Activated CD4-positive, alpha-beta memory T cell treated with anti-CD3 and anti-CD28 coated beads, Interleukin-2, amount 10 ng/mL, durations not matched to agents 7 days and 5 days (primary cell): ENCODE data around the gene PTPN23. TPM values are rescaled to one million over a fixed set of nuclear protein-coding genes. Genes with fewer than 3 reads are reported as not detected.

ENCODE experiments used
- CTCF ChIA-PET: fragments of 350-600 bp; sonication (Branson Sonifier 250); formaldehyde crosslinking; loops from one replicate; lab custom pipeline; 2021; ENCODE audit warnings: antibody characterized with exemption, inconsistent platforms; lab: Charles Lee
- POLR2A ChIA-PET: fragments of 350-600 bp; sonication (Branson Sonifier 250); formaldehyde crosslinking; loops from one replicate; lab custom pipeline; 2021; ENCODE audit warnings: antibody characterized with exemption; lab: Charles Lee
- DNase-seq: peaks from one replicate; pipeline ENCODE4 v3.0.0-alpha.2; 2020
- H3K27ac Mint-ChIP-seq: one replicate; pipeline ENCODE4 v1.8.0; 2021; ENCODE audit warnings: mild to moderate bottlenecking, mixed read lengths
- H3K27me3 Mint-ChIP-seq: one replicate; pipeline ENCODE4 v1.8.0; 2021; ENCODE audit warnings: mixed read lengths
- H3K36me3 Mint-ChIP-seq: one replicate; pipeline ENCODE4 v1.8.0; 2021; ENCODE audit warnings: low read depth, mixed read lengths
- H3K4me1 Mint-ChIP-seq: one replicate; pipeline ENCODE4 v1.8.0; 2021; ENCODE audit warnings: mixed read lengths
- H3K4me3 Mint-ChIP-seq: one replicate; pipeline ENCODE4 v1.8.0; 2021; ENCODE audit warnings: mild to moderate bottlenecking, mixed read lengths
- H3K9me3 Mint-ChIP-seq: one replicate; pipeline ENCODE4 v1.8.0; 2021; ENCODE audit warnings: mixed read lengths
- total RNA-seq, 2 experiments: library from RNA; stranded (reverse); gene quantifications; one replicate each; pipeline ENCODE4 v1.2.3, GENCODE V29; 2021

Gene PTPN23
- total RNA-seq, 2 experiments from 2014 or later: 26.8 to 28.7 TPM

DNA sequence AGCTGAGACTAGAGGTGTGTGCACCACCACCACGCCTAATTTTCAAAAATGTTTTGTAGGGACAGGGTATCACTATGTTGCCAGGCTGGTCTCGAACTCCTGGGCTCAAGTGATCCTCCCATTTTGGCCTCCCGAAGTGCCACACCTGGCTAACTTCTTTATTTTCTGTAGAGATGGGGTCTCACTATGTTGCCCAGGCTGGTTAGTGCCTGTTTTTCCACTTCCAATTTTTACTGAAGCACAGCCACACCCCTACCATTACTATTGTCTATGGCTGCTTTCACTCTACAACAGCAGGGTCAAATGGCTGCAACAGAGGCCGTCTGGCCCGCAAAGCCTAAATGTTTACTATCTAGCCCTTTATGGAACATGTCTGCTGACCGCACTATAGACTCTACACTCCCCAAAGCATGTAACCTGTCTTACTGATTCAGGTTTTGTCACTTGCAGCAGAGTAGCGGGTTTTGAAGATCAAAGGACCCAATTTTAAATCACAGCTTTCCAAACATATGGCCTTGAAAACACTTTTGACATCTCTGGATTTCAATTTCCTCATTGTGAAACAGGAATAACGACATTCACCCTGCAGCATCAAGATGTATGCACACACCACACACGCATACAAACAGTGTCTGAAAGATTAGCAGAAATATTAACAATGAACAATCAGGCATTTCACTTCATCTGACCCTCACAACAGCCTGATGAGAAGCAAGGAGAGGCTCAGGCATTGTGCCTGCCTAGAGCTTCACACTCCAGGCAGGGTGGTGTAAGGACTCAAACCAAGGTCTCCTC is 48.9 kb downstream of the PTPN23 start:
- CTCF ChIA-PET: interaction anchor here (2.6 kb wide), 1 partner anchor 9 kb away, joined by 9 read pairs; no protein-coding TSS in a partner anchor
- no peaks in the 10 kb centered on the region for H3K27me3 Mint-ChIP-seq
- H3K36me3 Mint-ChIP-seq: peaks cover 21% of the 10 kb centered on the region
- DNase-seq: no peak
- H3K4me3 Mint-ChIP-seq: no peak overlapping the region
- H3K27ac Mint-ChIP-seq: no peak overlapping the region
- no peaks in the 10 kb centered on the region for H3K9me3 Mint-ChIP-seq
- POLR2A ChIA-PET: no interaction called here
- H3K4me1 Mint-ChIP-seq: peaks cover 9% of the 10 kb centered on the region

DNA sequence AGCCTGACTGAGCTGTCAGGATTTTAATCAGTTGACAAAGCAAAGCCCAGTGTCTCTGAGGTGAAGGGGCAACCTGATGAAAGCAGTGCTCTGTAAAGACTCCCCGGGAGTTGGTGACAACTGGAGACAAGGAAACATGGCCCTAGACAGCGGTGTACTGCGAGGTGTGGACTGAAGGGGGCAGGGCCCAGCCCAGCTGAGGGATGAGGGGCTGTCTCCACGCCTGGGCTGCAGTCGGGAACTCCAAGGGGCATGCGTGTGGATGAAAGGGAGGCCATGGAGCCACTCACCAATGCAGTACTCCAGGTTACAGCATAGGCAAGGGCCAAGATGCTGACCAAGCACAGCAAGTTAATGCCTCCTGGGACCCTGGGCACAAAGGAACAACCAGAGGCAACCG is 49.8 kb downstream of the PTPN23 start:
- ChIA-PET CTCF (interaction anchor here (2.6 kb wide), 1 partner anchor 10 kb away, joined by 9 read pairs; no protein-coding TSS in a partner anchor), POLR2A (no interaction called here)
- Mint-ChIP-seq H3K9me3 (no peaks in the 10 kb centered on the region), H3K4me1 (peaks cover 9% of the 10 kb centered on the region), H3K27ac (no peak overlapping the region), H3K4me3 (no peak overlapping the region), H3K27me3 (no peaks in the 10 kb centered on the region), H3K36me3 (peaks cover 21% of the 10 kb centered on the region)
- no peak for DNase-seq

GRCh38 chr3:47431225-47431624 is 50.4 kb downstream of the PTPN23 start:
- peaks cover 9% of the 10 kb centered on the region for H3K4me1 Mint-ChIP-seq
- CTCF ChIA-PET: interaction anchor here (2.6 kb wide), 1 partner anchor 10 kb away, joined by 9 read pairs; no protein-coding TSS in a partner anchor
- H3K4me3 Mint-ChIP-seq: no peak overlapping the region
- H3K9me3 Mint-ChIP-seq: no peaks in the 10 kb centered on the region
- DNase-seq: no peak
- peaks cover 21% of the 10 kb centered on the region for H3K36me3 Mint-ChIP-seq
- H3K27me3 Mint-ChIP-seq: no peaks in the 10 kb centered on the region
- H3K27ac Mint-ChIP-seq: no peak overlapping the region
- POLR2A ChIA-PET: no interaction called here

DNA sequence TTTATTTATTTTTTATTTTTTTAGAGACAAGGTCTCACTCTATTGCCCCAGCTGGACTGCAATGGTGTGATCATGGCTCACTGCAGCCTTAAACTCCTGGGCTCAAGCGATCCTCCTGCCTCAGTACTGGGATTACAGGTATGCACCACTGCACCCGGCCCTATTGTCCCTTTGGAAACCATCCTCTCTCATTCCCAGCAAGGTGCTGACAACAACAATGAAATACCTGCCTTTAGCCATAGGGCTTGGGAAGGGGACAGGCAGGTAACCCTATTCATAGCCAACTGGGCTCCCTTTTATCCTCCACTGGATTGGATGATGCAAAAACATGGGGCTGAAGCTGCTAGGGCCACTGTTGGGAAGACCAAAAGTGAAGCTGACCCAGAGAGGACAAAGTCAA is 51.9 kb downstream of the PTPN23 start:
- no peak for DNase-seq
- POLR2A ChIA-PET: no interaction called here
- no peak overlapping the region for H3K27ac Mint-ChIP-seq
- H3K9me3 Mint-ChIP-seq: no peaks in the 10 kb centered on the region
- H3K4me3 Mint-ChIP-seq: no peak overlapping the region
- no peaks in the 10 kb centered on the region for H3K27me3 Mint-ChIP-seq
- peaks cover 21% of the 10 kb centered on the region for H3K36me3 Mint-ChIP-seq
- CTCF ChIA-PET: interaction anchor here (1.3 kb wide), 1 partner anchor 8 kb away, joined by 3 read pairs; no protein-coding TSS in a partner anchor
- peaks cover 9% of the 10 kb centered on the region for H3K4me1 Mint-ChIP-seq

DNA sequence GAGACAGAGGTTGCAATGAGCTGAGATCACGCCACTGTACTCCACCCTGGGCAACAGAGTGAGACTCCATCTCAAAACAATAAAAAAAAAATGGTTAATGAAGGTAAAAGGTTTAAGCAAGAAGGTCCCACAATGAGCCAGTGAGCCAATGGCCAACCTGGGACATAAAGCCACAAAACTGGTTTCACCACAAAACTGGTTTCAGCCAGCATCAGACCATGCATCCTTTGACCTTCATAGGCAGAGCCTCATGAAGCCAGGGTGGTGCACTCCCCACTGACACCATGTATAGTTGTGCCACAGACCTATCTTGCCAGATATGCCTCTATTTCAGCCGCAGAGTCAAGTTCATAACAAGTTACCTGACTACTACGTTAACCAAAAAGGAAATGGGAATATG is 53.0 kb downstream of the PTPN23 start:
- Mint-ChIP-seq H3K27me3 (no peaks in the 10 kb centered on the region), H3K4me1 (peaks cover 9% of the 10 kb centered on the region), H3K27ac (no peak overlapping the region), H3K4me3 (no peak overlapping the region), H3K36me3 (peaks cover 23% of the 10 kb centered on the region), H3K9me3 (no peaks in the 10 kb centered on the region)
- DNase-seq: no peak
- CTCF ChIA-PET: interaction anchor here (1.3 kb wide), 1 partner anchor 9 kb away, joined by 3 read pairs; no protein-coding TSS in a partner anchor
- POLR2A ChIA-PET: no interaction called here

DNA sequence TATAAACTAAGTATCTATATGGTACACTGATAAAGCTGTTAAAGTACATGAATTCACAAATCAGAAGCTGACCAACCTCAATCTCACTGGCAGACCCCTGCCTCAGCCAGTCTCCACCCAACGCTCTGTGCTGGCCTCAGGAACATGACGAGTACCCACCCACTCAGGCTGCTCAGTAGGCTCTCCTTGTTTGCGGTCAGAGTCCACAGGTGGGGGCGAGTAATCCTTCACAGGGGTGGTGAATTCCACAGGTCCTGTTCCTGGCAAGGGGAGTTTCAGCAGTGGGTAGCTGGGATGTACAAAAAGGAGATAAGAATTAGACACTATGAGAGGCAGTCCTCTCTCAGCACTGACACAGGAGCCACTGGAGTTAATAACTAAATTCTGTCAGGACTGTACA is 54.0 kb downstream of the PTPN23 start:
- no peaks in the 10 kb centered on the region for H3K9me3 Mint-ChIP-seq

DNA sequence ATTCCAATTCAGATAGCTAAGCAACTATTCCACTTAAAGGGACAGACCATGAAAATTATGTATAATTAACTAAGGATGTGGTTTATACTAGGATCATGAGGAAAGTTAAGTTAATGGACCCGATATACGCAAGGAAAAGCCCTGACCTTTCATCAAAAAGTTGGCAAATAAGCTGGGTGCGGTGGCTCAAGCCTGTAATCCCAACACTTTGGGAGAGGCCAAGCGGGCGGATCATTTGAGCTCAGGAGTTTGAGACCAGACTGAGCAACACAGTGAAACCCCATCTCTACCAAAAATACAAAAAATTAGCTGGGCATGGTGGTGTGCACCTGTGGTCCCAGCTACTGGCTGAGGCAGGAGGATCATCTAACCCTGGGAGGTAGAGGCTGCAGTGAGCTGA is 55.4 kb downstream of the PTPN23 start:
- no peaks in the 10 kb centered on the region for H3K27me3 Mint-ChIP-seq
- CTCF ChIA-PET: interaction anchor here (2.4 kb wide), 1 partner anchor 15 kb away, joined by 12 read pairs; no protein-coding TSS in a partner anchor
- H3K27ac Mint-ChIP-seq: no peak overlapping the region
- H3K4me3 Mint-ChIP-seq: no peak overlapping the region
- DNase-seq: no peak
- H3K9me3 Mint-ChIP-seq: no peaks in the 10 kb centered on the region
- H3K4me1 Mint-ChIP-seq: peaks cover 9% of the 10 kb centered on the region
- H3K36me3 Mint-ChIP-seq: peaks cover 29% of the 10 kb centered on the region
- POLR2A ChIA-PET: no interaction called here

More for the DNA sequence above, 54.0 kb downstream of the PTPN23 start:
- H3K27me3 Mint-ChIP-seq: no peaks in the 10 kb centered on the region
- peaks cover 9% of the 10 kb centered on the region for H3K4me1 Mint-ChIP-seq
- no peak for DNase-seq
- CTCF ChIA-PET: interaction anchor here (2.4 kb wide), 1 partner anchor 13 kb away, joined by 12 read pairs; no protein-coding TSS in a partner anchor
- H3K4me3 Mint-ChIP-seq: no peak overlapping the region
- POLR2A ChIA-PET: no interaction called here
- H3K27ac Mint-ChIP-seq: no peak overlapping the region
- H3K36me3 Mint-ChIP-seq: peaks cover 29% of the 10 kb centered on the region

- no peaks in the 10 kb centered on the region for H3K27me3 Mint-ChIP-seq
- peaks cover 17% of the 10 kb centered on the region for H3K36me3 Mint-ChIP-seq
- H3K9me3 Mint-ChIP-seq: no peaks in the 10 kb centered on the region
- POLR2A ChIA-PET: no interaction called here
- H3K27ac Mint-ChIP-seq: no peak overlapping the region
- H3K4me3 Mint-ChIP-seq: no peak overlapping the region
- CTCF ChIA-PET: interaction anchor here (1.7 kb wide), 1 partner anchor 19 kb away, joined by 4 read pairs; no protein-coding TSS in a partner anchor
- peaks cover 11% of the 10 kb centered on the region for H3K4me1 Mint-ChIP-seq
- DNase-seq: no peak
These were observed 59.3 kb downstream of the PTPN23 start for GRCh38 chr3:47440131-47440530.

DNA sequence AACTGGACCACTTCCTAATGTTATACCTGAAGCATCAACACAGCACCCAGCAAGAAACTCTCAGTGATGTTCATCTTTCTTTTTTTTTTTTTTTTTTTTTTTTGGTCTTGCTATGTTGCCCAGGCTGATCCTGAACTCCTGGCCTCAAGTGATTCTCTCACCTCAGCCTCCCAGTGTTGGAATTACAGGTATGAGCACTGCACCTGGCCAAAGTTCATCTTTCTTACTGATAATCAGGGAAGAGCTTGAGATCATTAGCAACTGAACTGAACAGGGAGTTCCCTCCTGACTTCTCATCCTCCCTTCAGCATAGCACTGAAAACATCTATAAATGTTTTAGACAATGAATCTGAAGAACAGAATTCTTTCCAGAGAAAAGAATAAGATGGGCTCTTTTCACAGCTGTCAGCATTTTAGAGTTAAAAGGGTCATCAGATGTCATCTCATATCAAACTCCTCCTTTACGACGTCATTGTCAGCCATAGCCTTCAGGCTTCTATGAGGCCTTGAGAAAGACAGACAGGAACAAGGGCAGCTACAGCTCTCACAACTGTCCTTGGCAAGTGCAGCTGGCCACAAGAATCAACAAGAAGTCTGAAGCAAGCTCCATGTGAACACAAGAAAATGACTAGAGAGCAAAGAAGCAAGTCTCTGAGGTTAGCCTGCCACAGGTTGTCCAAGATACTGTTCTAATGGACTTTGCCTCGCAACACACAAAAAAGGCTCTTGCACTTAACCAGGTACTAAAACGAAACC is 61.2 kb downstream of the PTPN23 start:
- H3K36me3 Mint-ChIP-seq: peaks cover 17% of the 10 kb centered on the region

GRCh38 chr3:47443611-47443995 is 62.8 kb downstream of the PTPN23 start:
- peaks cover 23% of the 10 kb centered on the region for H3K36me3 Mint-ChIP-seq
- no peak for DNase-seq
- no peaks in the 10 kb centered on the region for H3K27me3 Mint-ChIP-seq
- POLR2A ChIA-PET: no interaction called here
- H3K27ac Mint-ChIP-seq: no peak overlapping the region
- peaks cover 11% of the 10 kb centered on the region for H3K4me1 Mint-ChIP-seq
- no peak overlapping the region for H3K4me3 Mint-ChIP-seq
- peaks cover 5% of the 10 kb centered on the region for H3K9me3 Mint-ChIP-seq
- CTCF ChIA-PET: no interaction called here

More for the DNA sequence above, 61.2 kb downstream of the PTPN23 start:
- ChIA-PET POLR2A (no interaction called here), CTCF (interaction anchor here (0.6 to 0.9 kb wide), 2 partner anchors 21 to 211 kb away, joined by 3 read pairs; no protein-coding TSS in a partner anchor)
- H3K4me3 Mint-ChIP-seq: no peak overlapping the region
- no peaks in the 10 kb centered on the region for H3K27me3 Mint-ChIP-seq
- H3K9me3 Mint-ChIP-seq: no peaks in the 10 kb centered on the region
- no peak for DNase-seq
- H3K4me1 Mint-ChIP-seq: peaks cover 11% of the 10 kb centered on the region
- no peak overlapping the region for H3K27ac Mint-ChIP-seq

- H3K36me3 Mint-ChIP-seq: peaks cover 20% of the 10 kb centered on the region
- no peak overlapping the region for H3K27ac Mint-ChIP-seq
- peaks cover 5% of the 10 kb centered on the region for H3K9me3 Mint-ChIP-seq
- no peaks in the 10 kb centered on the region for H3K27me3 Mint-ChIP-seq
- DNase-seq: no peak
- POLR2A ChIA-PET: no interaction called here
- no peak overlapping the region for H3K4me3 Mint-ChIP-seq
- H3K4me1 Mint-ChIP-seq: peaks cover 11% of the 10 kb centered on the region
- CTCF ChIA-PET: no interaction called here
These were observed 63.3 kb downstream of the PTPN23 start for GRCh38 chr3:47444103-47444502.

DNA sequence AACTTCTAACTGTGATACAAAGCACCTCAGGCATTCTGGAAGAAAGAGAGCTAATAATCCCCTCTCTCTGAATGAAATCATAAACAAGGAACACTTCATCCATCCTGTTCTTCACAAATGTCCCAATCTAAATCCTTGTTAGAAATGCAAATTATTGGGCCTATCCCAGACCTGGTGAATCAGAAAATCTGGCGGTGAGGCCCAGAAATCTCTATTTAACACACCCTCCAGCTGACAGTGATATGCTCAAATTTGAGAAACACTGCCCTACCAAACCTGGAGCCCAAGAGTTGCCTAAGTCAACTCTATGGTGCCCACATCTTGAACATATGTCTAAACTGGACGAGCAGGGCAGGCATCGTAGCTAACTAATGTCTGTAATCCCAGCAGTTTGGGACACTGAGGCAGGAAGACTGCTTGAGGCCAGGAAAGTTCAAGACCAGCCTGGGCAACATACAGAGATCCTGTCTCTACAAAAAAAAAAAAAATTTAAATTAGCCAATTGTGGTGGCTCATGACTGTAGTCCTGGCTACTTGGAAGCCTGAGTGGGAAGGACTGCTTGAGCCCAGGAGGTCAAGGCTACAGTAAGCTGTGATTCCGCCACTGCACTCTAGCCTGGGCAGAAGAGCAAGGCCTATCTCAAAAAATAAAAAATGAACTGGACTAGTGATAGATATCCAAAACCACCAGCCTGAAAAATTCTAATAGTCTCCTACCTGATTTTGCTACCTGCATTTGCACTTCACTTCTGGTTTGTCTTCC is 71.8 kb downstream of the PTPN23 start:
- H3K4me3 Mint-ChIP-seq: no peak overlapping the region
- H3K9me3 Mint-ChIP-seq: peaks cover 5% of the 10 kb centered on the region
- POLR2A ChIA-PET: no interaction called here
- no peak overlapping the region for H3K27ac Mint-ChIP-seq
- CTCF ChIA-PET: interaction anchor here (2.5 kb wide), 1 partner anchor 31 kb away, joined by 7 read pairs; no protein-coding TSS in a partner anchor
- H3K4me1 Mint-ChIP-seq: no peaks in the 10 kb centered on the region
- DNase-seq: no peak
- H3K36me3 Mint-ChIP-seq: peaks cover 6% of the 10 kb centered on the region
- H3K27me3 Mint-ChIP-seq: no peaks in the 10 kb centered on the region
